ENCODE measurements around the gene CEP57L1. TPM values are rescaled to one million over a fixed set of nuclear protein-coding genes. Genes with fewer than 3 reads are reported as not detected.
"Not testable (repeated sequence)": the region's sequence is repeated elsewhere in the genome, so short reads cannot be mapped to it uniquely, and the experiment has no call there.

The CEP57L1 gene
- total RNA-seq, 1 experiment from 2014 or later: 8.4 TPM

DNA sequence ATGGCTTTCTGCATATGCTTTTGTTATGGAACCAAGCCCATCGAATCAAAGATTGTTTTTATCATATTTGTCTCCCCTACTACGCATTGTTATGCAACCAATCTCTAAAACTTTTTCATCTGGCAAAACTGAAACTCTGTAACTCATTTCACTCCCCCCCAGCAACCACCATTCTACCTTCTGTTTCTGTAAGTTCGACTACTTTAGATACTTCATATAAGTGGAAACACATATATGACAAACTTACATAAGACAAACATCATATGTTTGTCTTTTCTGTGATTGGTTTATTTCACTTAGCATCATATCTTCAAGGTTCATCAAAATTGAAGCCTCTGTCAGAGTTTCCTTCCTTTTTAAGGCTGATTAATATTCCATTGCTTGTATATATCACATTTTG is 34.8 kb downstream of the CEP57L1 start:
- peaks cover 0 to 3% of the 10 kb centered on the region in 2 experiments; a peak in 1 of 4 replicates for H3K4me1 Mint-ChIP-seq
- Histone ChIP-seq H3T11ph (ENCODE audit: low read length) (no peak overlapping the region), H3K9me3 (ENCODE audit: control insufficient read depth, low read depth, low read length) (no peaks in the 10 kb centered on the region), H2BK5ac (ENCODE audit: insufficient read length, low read length) (no peak overlapping the region), H2BK20ac (ENCODE audit: low read depth, low read length, poor library complexity, severe bottlenecking) (no peak overlapping the region), H3K23me2 (ENCODE audit: insufficient read length, low read depth, low read length, poor library complexity, severe bottlenecking) (no peaks in the 10 kb centered on the region), H3K14ac (ENCODE audit: insufficient read depth, low read length) (no peak overlapping the region), H3K79me1 (ENCODE audit: insufficient read depth, low read depth, low read length, poor library complexity, severe bottlenecking) (no peaks in the 10 kb centered on the region), H2BK12ac (ENCODE audit: insufficient read length, low read depth, low read length) (no peak overlapping the region), H4K5ac (ENCODE audit: insufficient read length, low read depth, low read length) (no peak overlapping the region), H3K23ac (ENCODE audit: insufficient read length, low read depth, low read length) (no peak overlapping the region), H3K4me2 (ENCODE audit: insufficient read depth, insufficient read length, low read length) (no peak overlapping the region), H4K8ac (replicated peaks; ENCODE audit: insufficient read length, low read depth, low read length) (no peak overlapping the region), H4K20me1 (ENCODE audit: control insufficient read depth, insufficient read depth, insufficient read length) (no peaks in the 10 kb centered on the region), H3K9ac (ENCODE audit: extremely low read depth, insufficient read length, low read length) (no peak overlapping the region), H3K56ac (ENCODE audit: insufficient read length, low read depth, low read length) (no peak overlapping the region), H3K27me3 (ENCODE audit: insufficient read depth, low read length) (no peaks in the 10 kb centered on the region), H3K79me2 (ENCODE audit: insufficient read depth, low read length) (no peaks in the 10 kb centered on the region), H4K91ac (ENCODE audit: insufficient read length, low read depth, low read length) (no peak overlapping the region), H3K27ac (ENCODE audit: insufficient read length, low read depth, low read length) (no peak overlapping the region), H2AFZ (ENCODE audit: low read length) (no peak overlapping the region), H3K18ac (ENCODE audit: insufficient read length, low read depth, low read length) (no peak overlapping the region), H3K4ac (ENCODE audit: low read depth, low read length) (no peak overlapping the region), H2AK5ac (ENCODE audit: insufficient read length, low read length) (no peak overlapping the region), H3K4me1 (ENCODE audit: insufficient read depth, low read length) (no peaks in the 10 kb centered on the region), H2BK120ac (ENCODE audit: low read depth, low read length, poor library complexity, severe bottlenecking) (no peak overlapping the region), H2BK15ac (ENCODE audit: low read depth, low read length) (no peak overlapping the region)
- DNase-seq: no peak
- H3K9me3 Mint-ChIP-seq: no peaks in the 10 kb centered on the region; a peak in 2 of 5 replicates
- peaks cover 0 to 6% (median 0%) of the 10 kb centered on the region in 3 experiments; a peak in 1 of 7 replicates for H3K36me3 Mint-ChIP-seq (ENCODE audit: insufficient read depth in 1 of 3, low read depth in 3 of 3)
- no peak for TF ChIP-seq CTCF (conservative IDR thresholded peaks at IDR 0.05)
- H3K27ac Mint-ChIP-seq: no peak overlapping the region
- H3K4me3 Mint-ChIP-seq: no peak overlapping the region
- H3K27me3 Mint-ChIP-seq (ENCODE audit: low read depth): no peaks in the 10 kb centered on the region
- no CpG with 5 or more reads among the region's 3 CpGs for WGBS (ENCODE audit: extremely low coverage, insufficient read length, low lambda C conversion rate)

GRCh38 chr6:109135600-109135999 is 40.3 kb downstream of the CEP57L1 start:
- not testable (repeated sequence) for H3K79me1 ChIP-seq (ENCODE audit: insufficient read depth, low read depth, low read length, poor library complexity, severe bottlenecking); H3K23me2 ChIP-seq (ENCODE audit: insufficient read length, low read depth, low read length, poor library complexity, severe bottlenecking); H3K79me2 ChIP-seq (ENCODE audit: insufficient read depth, low read length); H3K4me3 Mint-ChIP-seq; H2BK120ac ChIP-seq (ENCODE audit: low read depth, low read length, poor library complexity, severe bottlenecking); H3K9me3 ChIP-seq (ENCODE audit: control insufficient read depth, low read depth, low read length); H4K20me1 ChIP-seq (ENCODE audit: control insufficient read depth, insufficient read depth, insufficient read length); H3K4me2 ChIP-seq (ENCODE audit: insufficient read depth, insufficient read length, low read length); H3K9ac ChIP-seq (ENCODE audit: extremely low read depth, insufficient read length, low read length); H3K4ac ChIP-seq (ENCODE audit: low read depth, low read length); H3K18ac ChIP-seq (ENCODE audit: insufficient read length, low read depth, low read length); H2AFZ ChIP-seq (ENCODE audit: low read length); H2BK15ac ChIP-seq (ENCODE audit: low read depth, low read length); H2BK5ac ChIP-seq (ENCODE audit: insufficient read length, low read length); H4K8ac ChIP-seq (replicated peaks; ENCODE audit: insufficient read length, low read depth, low read length); H3K9me3 Mint-ChIP-seq; H2BK12ac ChIP-seq (ENCODE audit: insufficient read length, low read depth, low read length); H4K5ac ChIP-seq (ENCODE audit: insufficient read length, low read depth, low read length); H2BK20ac ChIP-seq (ENCODE audit: low read depth, low read length, poor library complexity, severe bottlenecking); H3K23ac ChIP-seq (ENCODE audit: insufficient read length, low read depth, low read length); H2AK5ac ChIP-seq (ENCODE audit: insufficient read length, low read length); DNase-seq; H3K27ac ChIP-seq (ENCODE audit: insufficient read length, low read depth, low read length); H3K36me3 Mint-ChIP-seq (ENCODE audit: insufficient read depth in 1 of 3, low read depth in 3 of 3); H3K27ac Mint-ChIP-seq; H3K14ac ChIP-seq (ENCODE audit: insufficient read depth, low read length); H3K27me3 ChIP-seq (ENCODE audit: insufficient read depth, low read length); H3K4me1 Mint-ChIP-seq; H3K27me3 Mint-ChIP-seq (ENCODE audit: low read depth); H3K4me1 ChIP-seq (ENCODE audit: insufficient read depth, low read length); H3K56ac ChIP-seq (ENCODE audit: insufficient read length, low read depth, low read length); H4K91ac ChIP-seq (ENCODE audit: insufficient read length, low read depth, low read length); H3T11ph ChIP-seq (ENCODE audit: low read length)
- WGBS (ENCODE audit: extremely low coverage, insufficient read length, low lambda C conversion rate): no CpG with 5 or more reads among the region's 1 CpG
